BLaER1 treated with 17β-estradiol and CSF1 and Interleukin-3, amounts not matched to agents 10 nM and 100 nM (cell line): ENCODE results near the gene PNKP.
A peak's percentile ranks its signal among the peaks of the same experiment; 100 is the strongest.

ENCODE experiments used
- H3K27ac ChIP-seq, 11 experiments: shearing (Covaris generic); formaldehyde crosslinking; 2 replicates each; pipeline ENCODE4 v1.8.1; 2022
- H3K27me3 ChIP-seq, 11 experiments: shearing (Covaris generic); formaldehyde crosslinking; 2 replicates each; pipeline ENCODE4 v1.8.1; 2022
- H3K36me3 ChIP-seq, 11 experiments: shearing (Covaris generic); formaldehyde crosslinking; 2 replicates each; pipeline ENCODE4 v1.8.1; 2022
- H3K4me1 ChIP-seq, 10 experiments: shearing (Covaris generic); formaldehyde crosslinking; 2 replicates each; pipeline ENCODE4 v1.8.1; 2022
- H3K4me2 ChIP-seq, 11 experiments: shearing (Covaris generic); formaldehyde crosslinking; 2 replicates each; pipeline ENCODE4 v1.8.1; 2022
- H3K4me3 ChIP-seq, 10 experiments: shearing (Covaris generic); formaldehyde crosslinking; 2 replicates each; pipeline ENCODE4 v1.8.1; 2022
- H3K9ac ChIP-seq, 11 experiments: shearing (Covaris generic); formaldehyde crosslinking; 2 replicates each; pipeline ENCODE4 v1.8.1; 2022
- H3K9me3 ChIP-seq, 11 experiments: shearing (Covaris generic); formaldehyde crosslinking; replicated peaks in 1 of 11; 2 replicates each; pipeline ENCODE4 v1.8.1; 2022
- H4K20me1 ChIP-seq, 11 experiments: shearing (Covaris generic); formaldehyde crosslinking; 2 replicates each; pipeline ENCODE4 v1.8.1; 2022
- Cebpa-rat ChIP-seq, 11 experiments: shearing (Covaris generic); IDR thresholded peaks; 2 replicates each; pipeline ENCODE4 v1.8.1; 2022

The PNKP gene

DNA sequence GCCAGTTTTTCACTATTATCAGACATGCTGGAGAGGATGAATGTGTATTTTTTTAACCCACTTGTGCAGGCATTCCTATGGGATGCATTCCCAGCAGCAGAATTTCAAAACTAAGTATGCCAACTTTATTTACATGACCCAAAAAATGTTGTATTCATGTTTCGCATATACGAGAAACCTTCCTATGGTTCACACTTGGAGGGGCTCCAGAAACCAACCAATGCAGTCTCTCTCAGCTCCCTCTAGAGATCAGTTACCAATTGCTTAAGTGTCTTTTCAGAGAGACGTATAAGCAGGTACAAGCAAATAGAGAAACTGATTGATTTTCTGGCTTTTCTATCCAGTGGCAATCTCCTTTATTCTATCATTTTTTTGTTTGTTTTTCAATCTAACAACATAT, 22.0 kb downstream of the PNKP start:
- Histone ChIP-seq H3K4me1 (peaks cover 31 to 54% (median 43%) of the 10 kb centered on the region in 10 experiments), H3K4me2 (no peak overlapping the region), H3K27me3 (no peaks in the 10 kb centered on the region), H3K27ac (no peak overlapping the region), H3K9me3 (peaks cover 0 to 14% (median 8%) of the 10 kb centered on the region in 11 experiments; a peak in 12 of 22 replicates), H4K20me1 (peaks cover 0 to 18% (median 0%) of the 10 kb centered on the region in 11 experiments; a peak in 2 of 22 replicates), H3K4me3 (no peak overlapping the region), H3K36me3 (peaks cover 6 to 18% (median 9%) of the 10 kb centered on the region in 11 experiments; a peak in 21 of 22 replicates), H3K9ac (no peak overlapping the region)
- TF ChIP-seq Cebpa-rat (IDR thresholded peaks at IDR 0.05), result no peak

DNA sequence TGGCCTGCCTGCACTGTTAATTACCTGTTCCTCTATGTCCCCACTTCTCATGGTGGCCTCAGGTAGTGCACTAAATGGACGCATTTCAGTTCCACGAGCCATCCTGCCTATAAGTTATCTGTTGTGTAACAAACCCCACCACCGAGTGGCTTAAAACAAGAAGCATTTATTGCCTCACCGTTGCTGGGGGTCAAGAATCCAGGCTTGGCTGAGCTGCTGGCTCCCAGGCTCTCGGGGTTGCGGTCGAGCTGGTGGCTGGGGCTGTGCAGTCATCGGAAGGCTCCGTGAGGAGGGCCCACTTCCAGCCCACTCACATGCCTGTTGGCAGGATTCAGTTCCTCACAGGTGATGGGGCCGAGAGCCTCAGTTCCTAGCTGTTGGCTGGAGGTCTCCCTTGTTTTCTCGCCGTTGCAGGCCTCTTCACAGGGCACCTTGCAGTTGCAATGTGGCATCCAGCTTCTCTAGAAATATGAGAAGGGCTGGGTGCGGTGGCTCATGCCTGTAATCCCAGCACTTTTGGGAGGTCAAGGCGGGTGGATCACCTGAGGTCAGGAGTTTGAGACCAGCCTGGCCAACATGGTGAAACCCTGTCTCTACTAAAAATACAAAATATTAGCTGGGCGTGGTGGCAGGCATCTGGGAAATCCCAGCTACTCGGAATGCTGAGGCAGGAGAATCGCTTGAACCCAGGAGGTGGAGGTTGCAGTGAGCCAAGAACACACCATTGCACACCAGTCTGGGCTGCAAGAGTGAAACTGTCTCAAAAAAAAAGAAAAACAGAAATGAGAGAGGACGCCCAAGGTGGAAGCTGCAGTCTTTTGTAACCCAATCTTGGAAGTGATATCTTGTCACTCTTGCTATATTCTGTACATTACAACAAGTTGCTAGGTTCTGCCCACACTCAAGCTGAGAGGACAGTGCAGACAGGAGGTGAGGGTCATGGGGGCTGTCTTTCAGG, 23.0 kb downstream of the PNKP start:
- TF ChIP-seq Cebpa-rat (IDR thresholded peaks at IDR 0.05), result no peak
- H3K4me2 ChIP-seq, result peak overlapping the region in 8 of 11 experiments; percentile 58 to 74 (median 62); a peak in 16 of 22 replicates
- H3K27ac ChIP-seq, result no peak overlapping the region

DNA sequence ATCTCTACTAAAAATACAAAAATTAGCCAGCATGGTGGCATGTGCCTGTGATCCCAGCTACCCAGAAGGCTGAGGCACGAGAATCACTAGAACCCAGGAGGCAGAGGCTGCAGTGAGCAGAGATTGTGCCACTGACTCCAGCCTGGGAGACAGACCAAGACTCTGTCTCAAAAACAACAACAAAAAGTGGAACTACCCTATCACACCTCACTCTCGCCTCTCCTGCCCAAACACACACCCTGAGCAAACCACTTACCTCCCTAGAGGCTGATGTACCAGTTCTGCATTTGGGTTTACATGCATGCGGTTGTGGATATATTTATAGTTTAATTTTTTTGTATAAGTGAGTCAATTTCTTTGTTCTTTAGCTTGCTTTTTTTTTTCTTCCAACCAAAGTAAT, 24.1 kb downstream of the PNKP start:
- H3K9me3 ChIP-seq, result no peaks in the 10 kb centered on the region
- no peak for TF ChIP-seq Cebpa-rat (IDR thresholded peaks at IDR 0.05)
- H3K4me3 ChIP-seq, result no peak overlapping the region
- H3K4me2 ChIP-seq, result peak overlapping the region in 10 of 11 experiments; percentile 0 to 74 (median 61); a peak in 18 of 22 replicates
- 0 out of 22 replicates have a peak overlapping the region, but pooled peaks of 1 of the 11 experiments have one; percentile 36 for H3K27ac ChIP-seq
- peaks cover 0 to 25% (median 0%) of the 10 kb centered on the region in 11 experiments; a peak in 4 of 22 replicates for H4K20me1 ChIP-seq
- peaks cover 16 to 34% (median 27%) of the 10 kb centered on the region in 10 experiments for H3K4me1 ChIP-seq
- H3K27me3 ChIP-seq, result no peaks in the 10 kb centered on the region
- peaks cover 27 to 40% (median 30%) of the 10 kb centered on the region in 11 experiments for H3K36me3 ChIP-seq
- H3K9ac ChIP-seq, result 0 out of 22 replicates have a peak overlapping the region, but pooled peaks of 1 of the 11 experiments have one; percentile 0

More for the DNA sequence above, 23.0 kb downstream of the PNKP start:
- Histone ChIP-seq H3K9me3 (peaks cover 0 to 10% (median 7%) of the 10 kb centered on the region in 11 experiments; a peak in 12 of 22 replicates), H3K36me3 (peaks cover 16 to 28% (median 18%) of the 10 kb centered on the region in 11 experiments), H3K27me3 (no peaks in the 10 kb centered on the region), H3K4me1 (peaks cover 23 to 46% (median 37%) of the 10 kb centered on the region in 10 experiments), H3K9ac (no peak overlapping the region), H3K4me3 (no peak overlapping the region), H4K20me1 (peaks cover 0 to 20% (median 0%) of the 10 kb centered on the region in 11 experiments; a peak in 2 of 22 replicates)

DNA sequence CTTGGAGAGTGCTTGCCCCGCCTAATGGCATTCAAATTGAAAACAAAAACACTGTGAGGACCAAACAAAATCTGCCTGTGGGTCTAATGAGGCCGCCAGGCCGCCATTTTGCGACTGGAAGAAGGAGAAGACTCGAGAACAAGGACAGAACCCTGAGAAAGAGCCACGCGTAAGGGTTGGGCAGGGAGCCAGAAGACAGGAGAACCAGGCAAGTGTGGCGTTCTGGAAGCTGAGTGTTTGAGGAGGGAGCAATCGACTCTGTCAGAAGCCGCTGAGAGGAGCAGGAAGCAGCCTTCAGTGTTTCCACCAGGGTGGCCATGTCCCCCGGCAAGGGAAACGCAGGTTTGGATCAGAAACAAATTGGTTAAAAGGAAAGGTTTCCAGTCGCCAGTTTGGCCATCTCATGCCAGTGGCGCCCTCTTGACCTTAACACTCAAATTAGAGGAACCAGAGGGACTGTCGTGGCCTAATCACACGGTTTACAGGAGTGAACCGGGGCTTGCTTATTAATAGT, 26.6 kb downstream of the PNKP start:
- Histone ChIP-seq H3K4me3 (no peak overlapping the region), H3K27ac (no peak overlapping the region), H4K20me1 (peaks cover 0 to 34% (median 9%) of the 10 kb centered on the region in 11 experiments; a peak in 8 of 22 replicates), H3K9me3 (no peaks in the 10 kb centered on the region), H3K27me3 (no peaks in the 10 kb centered on the region), H3K4me1 (peaks cover 10 to 37% (median 28%) of the 10 kb centered on the region in 10 experiments; a peak in 19 of 20 replicates), H3K9ac (no peak overlapping the region), H3K36me3 (peaks cover 52 to 64% (median 55%) of the 10 kb centered on the region in 11 experiments), H3K4me2 (no peak overlapping the region)
- no peak for TF ChIP-seq Cebpa-rat (IDR thresholded peaks at IDR 0.05)

DNA sequence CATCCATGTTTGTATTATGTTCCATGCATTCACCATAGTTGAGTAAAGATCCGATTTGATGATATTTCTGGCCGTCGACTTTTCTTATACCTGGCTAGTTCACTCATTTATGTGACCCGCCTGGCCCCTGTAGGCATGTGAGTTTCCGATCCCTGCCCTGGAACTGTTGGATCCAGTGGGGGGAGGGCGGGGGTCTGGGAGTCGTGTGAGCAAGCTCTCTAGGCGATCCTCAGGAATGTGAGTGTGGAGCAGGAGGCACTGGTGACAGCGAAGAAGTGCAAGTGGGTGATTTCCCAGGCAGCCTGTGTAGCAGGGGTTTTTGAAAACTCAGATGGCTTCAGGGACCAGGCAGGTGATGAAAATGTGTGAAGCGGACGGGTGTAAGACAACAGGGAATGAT, 27.1 kb downstream of the PNKP start:
- Histone ChIP-seq H3K4me2 (no peak overlapping the region), H3K27me3 (no peaks in the 10 kb centered on the region), H4K20me1 (peaks cover 0 to 35% (median 9%) of the 10 kb centered on the region in 11 experiments; a peak in 8 of 22 replicates), H3K9ac (no peak overlapping the region), H3K27ac (no peak overlapping the region), H3K36me3 (peaks cover 57 to 69% (median 59%) of the 10 kb centered on the region in 11 experiments), H3K4me1 (peaks cover 10 to 37% (median 28%) of the 10 kb centered on the region in 10 experiments; a peak in 19 of 20 replicates), H3K9me3 (no peaks in the 10 kb centered on the region), H3K4me3 (no peak overlapping the region)
- no peak for TF ChIP-seq Cebpa-rat (IDR thresholded peaks at IDR 0.05)

DNA sequence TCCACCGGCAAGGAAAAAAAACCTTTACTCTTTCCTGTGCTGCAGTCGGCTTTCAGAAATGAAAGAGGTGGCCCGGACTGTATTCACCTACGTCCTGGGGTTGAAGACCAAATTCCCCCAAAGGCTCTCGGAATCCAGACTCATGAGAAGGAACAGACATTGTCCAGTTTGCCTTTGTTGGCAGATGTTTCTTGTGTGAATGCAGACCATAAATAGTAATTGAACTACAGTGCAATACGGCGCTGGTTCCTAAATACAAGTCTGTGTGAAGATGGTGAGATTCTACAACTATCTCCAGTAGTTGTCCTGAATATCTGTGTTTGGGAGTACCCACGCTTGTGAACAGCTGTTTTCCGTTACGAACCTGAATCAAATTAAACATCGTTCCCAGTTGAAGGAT, 27.7 kb downstream of the PNKP start:
- Histone ChIP-seq H3K4me2 (no peak overlapping the region), H3K9me3 (no peaks in the 10 kb centered on the region), H3K36me3 (peaks cover 63 to 75% (median 65%) of the 10 kb centered on the region in 11 experiments), H3K4me1 (peaks cover 8 to 36% (median 27%) of the 10 kb centered on the region in 10 experiments; a peak in 19 of 20 replicates), H3K9ac (no peak overlapping the region), H3K27ac (no peak overlapping the region), H3K4me3 (no peak overlapping the region), H3K27me3 (no peaks in the 10 kb centered on the region), H4K20me1 (peaks cover 0 to 41% (median 9%) of the 10 kb centered on the region in 11 experiments; a peak in 9 of 22 replicates)
- no peak for TF ChIP-seq Cebpa-rat (IDR thresholded peaks at IDR 0.05)

DNA sequence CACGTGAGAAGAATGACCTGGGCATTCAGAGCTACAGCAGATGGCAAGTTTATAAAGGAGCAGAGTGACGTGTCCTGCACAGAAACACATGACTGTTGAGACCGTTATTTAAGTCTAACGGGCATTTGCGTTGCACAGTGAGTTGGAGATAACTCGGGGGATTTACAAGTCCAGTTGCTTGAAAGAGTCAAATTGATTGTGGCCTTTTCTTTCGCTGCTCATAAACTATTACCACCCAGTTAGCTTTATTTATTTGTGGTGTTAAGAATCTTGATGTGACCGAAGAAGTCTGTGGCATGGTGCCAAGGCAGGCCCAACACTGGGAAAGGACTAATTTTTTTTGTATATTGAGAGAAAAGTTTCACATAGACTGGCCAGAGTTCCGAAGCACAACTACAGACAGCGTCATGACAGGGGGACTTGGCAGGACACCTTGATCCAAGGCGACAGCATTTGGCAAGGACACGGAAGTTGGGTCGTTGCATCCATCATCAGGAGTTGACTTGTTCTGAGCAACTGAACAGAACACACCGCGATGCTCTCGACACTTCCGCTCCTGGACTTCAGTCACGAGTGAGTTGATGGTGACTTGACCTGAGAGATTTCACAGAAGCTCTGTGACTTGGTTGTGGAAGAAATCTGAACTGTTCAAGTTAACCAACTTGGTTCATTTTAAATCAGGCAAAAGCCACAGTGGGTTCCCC, 28.3 kb downstream of the PNKP start:
- Histone ChIP-seq H3K36me3 (peaks cover 70 to 82% (median 72%) of the 10 kb centered on the region in 11 experiments), H3K4me2 (no peak overlapping the region), H3K9ac (no peak overlapping the region), H3K27ac (no peak overlapping the region), H3K9me3 (no peaks in the 10 kb centered on the region), H4K20me1 (peaks cover 0 to 48% (median 9%) of the 10 kb centered on the region in 11 experiments; a peak in 12 of 22 replicates), H3K4me1 (peaks cover under 1 to 29% (median 21%) of the 10 kb centered on the region in 10 experiments; a peak in 19 of 20 replicates), H3K27me3 (no peaks in the 10 kb centered on the region), H3K4me3 (no peak overlapping the region)
- TF ChIP-seq Cebpa-rat (IDR thresholded peaks at IDR 0.05), result no peak

DNA sequence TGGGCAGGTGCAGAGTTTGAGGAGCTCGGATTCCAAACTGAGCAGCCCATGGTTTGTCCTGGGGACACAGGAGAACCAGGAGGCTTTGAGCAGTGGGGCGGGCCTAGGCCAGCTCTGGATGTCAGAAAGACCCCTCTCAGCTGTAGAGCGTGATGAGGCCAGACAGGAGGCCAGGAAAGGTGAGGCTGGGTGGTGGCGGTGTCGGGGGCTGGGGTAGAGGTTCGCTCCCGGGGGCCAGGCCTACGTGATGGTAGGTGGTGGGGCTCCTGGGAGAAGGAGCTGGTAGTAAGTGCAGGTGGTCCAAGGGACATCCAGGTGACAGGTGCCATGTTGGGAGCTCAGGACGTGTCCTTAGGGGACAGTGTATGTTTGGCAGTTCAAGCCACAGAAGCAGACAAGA, 30.0 kb downstream of the PNKP start:
- H3K9me3 ChIP-seq, result no peaks in the 10 kb centered on the region
- no peak overlapping the region for H3K4me2 ChIP-seq
- no peak overlapping the region for H3K9ac ChIP-seq
- no peak overlapping the region for H3K27ac ChIP-seq
- H3K27me3 ChIP-seq, result no peaks in the 10 kb centered on the region
- peaks cover 0 to 64% (median 9%) of the 10 kb centered on the region in 11 experiments; a peak in 13 of 22 replicates for H4K20me1 ChIP-seq
- H3K4me1 ChIP-seq, result peaks cover 2 to 28% (median 13%) of the 10 kb centered on the region in 10 experiments; a peak in 18 of 20 replicates
- peaks cover 84 to 98% (median 88%) of the 10 kb centered on the region in 11 experiments for H3K36me3 ChIP-seq
- H3K4me3 ChIP-seq, result no peak overlapping the region
- TF ChIP-seq Cebpa-rat (IDR thresholded peaks at IDR 0.05), result no peak
